ENCODE measurements around the gene CAMK2A.

Gene CAMK2A

GRCh38 chr5:150289551-150290390 is at the start of gene CAMK2A:
TSS of gene CAMK2A (minus strand) at chr5:150289773. CDS start at chr5:150289625, 148 bp downstream.
- H3K27ac ChIP-seq = no peak within 1 kb of the TSS
- TF ChIP-seq CTCF (IDR thresholded peaks at IDR 0.05) = no peak
- TF ChIP-seq ZFX (IDR thresholded peaks at IDR 0.05; ENCODE audit: borderline replicate concordance) = no peak

GRCh38 chr5:150339165-150339564 is 49.6 kb upstream of the CAMK2A start:
- H3K27ac ChIP-seq = no peak overlapping the region
- TF ChIP-seq ZFX (IDR thresholded peaks at IDR 0.05; ENCODE audit: borderline replicate concordance) (no peak), CTCF (IDR thresholded peaks at IDR 0.05) (no peak)

GRCh38 chr5:150338546-150338945 is 49.0 kb upstream of the CAMK2A start:
- TF ChIP-seq CTCF (IDR thresholded peaks at IDR 0.05) = no peak
- no peak for TF ChIP-seq ZFX (IDR thresholded peaks at IDR 0.05; ENCODE audit: borderline replicate concordance)
- no peak overlapping the region for H3K27ac ChIP-seq

- H3K27ac ChIP-seq = no peak overlapping the region
- TF ChIP-seq CTCF (IDR thresholded peaks at IDR 0.05) (no peak), ZFX (IDR thresholded peaks at IDR 0.05; ENCODE audit: borderline replicate concordance) (no peak)
These were observed 46.2 kb upstream of the CAMK2A start for GRCh38 chr5:150335778-150336177.

- no peak overlapping the region for H3K27ac ChIP-seq
- TF ChIP-seq CTCF (IDR thresholded peaks at IDR 0.05) = no peak
- TF ChIP-seq ZFX (IDR thresholded peaks at IDR 0.05; ENCODE audit: borderline replicate concordance) = no peak
These were observed 43.8 kb upstream of the CAMK2A start for GRCh38 chr5:150333400-150333799.

GRCh38 chr5:150329881-150330876 is 40.6 kb upstream of the CAMK2A start:
- H3K27ac ChIP-seq = no peak overlapping the region
- TF ChIP-seq ZFX (IDR thresholded peaks at IDR 0.05; ENCODE audit: borderline replicate concordance) = no peak

- no peak overlapping the region for H3K27ac ChIP-seq
- no peak for TF ChIP-seq ZFX (IDR thresholded peaks at IDR 0.05; ENCODE audit: borderline replicate concordance)
These were observed 39.5 kb upstream of the CAMK2A start for GRCh38 chr5:150329038-150329437.

- H3K27ac ChIP-seq = no peak overlapping the region
- TF ChIP-seq CTCF (IDR thresholded peaks at IDR 0.05) (no peak), ZFX (IDR thresholded peaks at IDR 0.05; ENCODE audit: borderline replicate concordance) (no peak)
These were observed 38.9 kb upstream of the CAMK2A start for GRCh38 chr5:150328515-150328914.
